Measurements from ENCODE around the gene HDGFL2. TPM values are rescaled to one million over a fixed set of nuclear protein-coding genes. Genes with fewer than 3 reads are reported as not detected.
A peak's percentile ranks its signal among the peaks of the same experiment; 100 is the strongest.

The HDGFL2 gene
- total RNA-seq, 1 donor from 2014 or later: 22.8 TPM

- DNase-seq (ENCODE audit: low spot score): no peak
Observed at GRCh38 chr19:4464815-4465581, 7.1 kb upstream of the HDGFL2 start.

- DNase-seq (ENCODE audit: low spot score): no peak
Observed at GRCh38 chr19:4467835-4468234, 4.3 kb upstream of the HDGFL2 start.

- peak; percentile 96 for DNase-seq (ENCODE audit: low spot score)
Observed at GRCh38 chr19:4471403-4472173, 509 bp upstream of the HDGFL2 start.

GRCh38 chr19:4473011-4473762, 1.1 kb downstream of the HDGFL2 start:
- DNase-seq (ENCODE audit: low spot score): no peak

- no peak for DNase-seq (ENCODE audit: low spot score)
Observed at GRCh38 chr19:4473763-4474513, 1.8 kb downstream of the HDGFL2 start.

- DNase-seq (ENCODE audit: low spot score): no peak
Observed at GRCh38 chr19:4474514-4475022, 2.5 kb downstream of the HDGFL2 start.

GRCh38 chr19:4477034-4477801, 5.1 kb downstream of the HDGFL2 start:
- DNase-seq (ENCODE audit: low spot score): no peak

- no peak for DNase-seq (ENCODE audit: low spot score)
Observed at GRCh38 chr19:4482721-4483364, 10.7 kb downstream of the HDGFL2 start.

GRCh38 chr19:4483385-4483784, 11.3 kb downstream of the HDGFL2 start:
- no peak for DNase-seq (ENCODE audit: low spot score)

GRCh38 chr19:4487572-4487971, 15.5 kb downstream of the HDGFL2 start:
- no peak for DNase-seq (ENCODE audit: low spot score)

GRCh38 chr19:4488496-4488895, 16.4 kb downstream of the HDGFL2 start:
- no peak for DNase-seq (ENCODE audit: low spot score)

- no peak for DNase-seq (ENCODE audit: low spot score)
Observed at GRCh38 chr19:4491446-4491845, 19.3 kb downstream of the HDGFL2 start.

- no peak for DNase-seq (ENCODE audit: low spot score)
Observed at GRCh38 chr19:4492337-4493103, 20.4 kb downstream of the HDGFL2 start.

- DNase-seq (ENCODE audit: low spot score): no peak
Observed at GRCh38 chr19:4493104-4493928, 21.2 kb downstream of the HDGFL2 start.

GRCh38 chr19:4493929-4494690, 22.0 kb downstream of the HDGFL2 start:
- DNase-seq (ENCODE audit: low spot score): no peak

- DNase-seq (ENCODE audit: low spot score): no peak
Observed at GRCh38 chr19:4494691-4495064, 22.6 kb downstream of the HDGFL2 start.

- DNase-seq (ENCODE audit: low spot score): no peak
Observed at GRCh38 chr19:4495471-4495870, 23.4 kb downstream of the HDGFL2 start.

All from mesenteric fat pad (tissue), 1 donor.